Measurements from ENCODE around the gene AIF1L.

AIF1L gene

DNA sequence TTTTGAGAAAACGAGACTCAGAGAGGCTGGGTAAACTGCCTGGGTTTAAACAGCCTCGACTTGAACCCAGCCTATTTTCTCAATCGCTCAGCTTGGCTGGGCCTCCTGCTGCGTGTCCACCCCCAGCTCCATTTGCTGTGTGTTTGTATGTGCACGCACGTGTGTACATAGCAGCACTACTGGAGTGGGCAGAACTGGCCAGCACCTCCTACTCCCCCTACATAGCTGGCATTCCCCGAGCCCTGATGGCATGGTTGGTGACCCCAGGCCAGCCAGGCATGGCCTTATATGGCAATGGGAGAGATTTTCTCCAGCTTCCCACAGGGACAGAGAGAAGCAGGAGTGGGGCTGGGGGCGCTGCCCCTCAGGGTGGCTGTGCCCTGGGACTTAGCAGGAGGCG lies 4.1 kb downstream of the AIF1L start:
- DNase-seq (ENCODE audit: insufficient read length, low spot score), result no peak
- no peak for FAIRE-seq
- TF ChIP-seq, protein P1, sequence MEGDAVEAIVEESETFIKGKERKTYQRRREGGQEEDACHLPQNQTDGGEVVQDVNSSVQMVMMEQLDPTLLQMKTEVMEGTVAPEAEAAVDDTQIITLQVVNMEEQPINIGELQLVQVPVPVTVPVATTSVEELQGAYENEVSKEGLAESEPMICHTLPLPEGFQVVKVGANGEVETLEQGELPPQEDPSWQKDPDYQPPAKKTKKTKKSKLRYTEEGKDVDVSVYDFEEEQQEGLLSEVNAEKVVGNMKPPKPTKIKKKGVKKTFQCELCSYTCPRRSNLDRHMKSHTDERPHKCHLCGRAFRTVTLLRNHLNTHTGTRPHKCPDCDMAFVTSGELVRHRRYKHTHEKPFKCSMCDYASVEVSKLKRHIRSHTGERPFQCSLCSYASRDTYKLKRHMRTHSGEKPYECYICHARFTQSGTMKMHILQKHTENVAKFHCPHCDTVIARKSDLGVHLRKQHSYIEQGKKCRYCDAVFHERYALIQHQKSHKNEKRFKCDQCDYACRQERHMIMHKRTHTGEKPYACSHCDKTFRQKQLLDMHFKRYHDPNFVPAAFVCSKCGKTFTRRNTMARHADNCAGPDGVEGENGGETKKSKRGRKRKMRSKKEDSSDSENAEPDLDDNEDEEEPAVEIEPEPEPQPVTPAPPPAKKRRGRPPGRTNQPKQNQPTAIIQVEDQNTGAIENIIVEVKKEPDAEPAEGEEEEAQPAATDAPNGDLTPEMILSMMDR (IDR thresholded peaks at IDR 0.05; ENCODE audit: insufficient read depth, missing control alignments), result no peak

DNA sequence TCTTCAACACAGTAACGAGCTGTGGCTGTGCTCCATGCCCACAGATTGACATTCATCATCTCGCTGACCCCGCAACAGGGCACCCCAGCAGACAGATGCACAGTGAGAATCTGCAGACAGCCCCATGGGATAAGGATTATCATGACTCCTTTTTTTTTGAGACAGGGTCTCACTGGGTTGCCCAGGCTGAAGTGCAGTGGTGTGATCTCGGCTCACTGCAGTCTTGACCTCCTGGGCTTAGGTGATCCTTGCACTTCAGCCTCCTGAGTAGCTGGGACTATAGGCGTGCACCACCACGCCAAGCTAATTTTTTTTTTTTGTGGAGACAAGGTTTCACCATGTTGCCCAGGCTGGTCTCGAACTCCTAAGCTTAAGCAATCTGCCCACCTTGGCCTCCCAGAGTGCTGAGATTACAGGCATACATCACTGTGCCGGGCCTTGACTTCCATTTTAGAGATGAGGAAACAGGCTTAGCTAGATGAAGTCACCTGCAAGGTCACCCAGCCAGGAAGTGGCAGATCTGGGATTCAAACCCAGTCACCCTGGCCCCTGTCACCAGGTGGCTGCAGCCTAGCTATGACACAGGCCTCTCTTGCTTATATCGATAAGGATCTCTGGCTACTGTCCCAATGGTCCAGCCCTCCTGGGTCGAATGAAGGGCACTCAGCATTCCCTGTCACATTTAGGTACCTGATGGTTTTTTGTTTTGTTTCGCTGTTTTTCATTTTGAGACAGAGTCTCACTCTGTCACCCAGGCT lies 5.1 kb downstream of the AIF1L start:
- no peak for FAIRE-seq
- DNase-seq (ENCODE audit: insufficient read length, low spot score), result no peak
- TF ChIP-seq, protein P1 (IDR thresholded peaks at IDR 0.05; ENCODE audit: insufficient read depth, missing control alignments), result no peak

DNA sequence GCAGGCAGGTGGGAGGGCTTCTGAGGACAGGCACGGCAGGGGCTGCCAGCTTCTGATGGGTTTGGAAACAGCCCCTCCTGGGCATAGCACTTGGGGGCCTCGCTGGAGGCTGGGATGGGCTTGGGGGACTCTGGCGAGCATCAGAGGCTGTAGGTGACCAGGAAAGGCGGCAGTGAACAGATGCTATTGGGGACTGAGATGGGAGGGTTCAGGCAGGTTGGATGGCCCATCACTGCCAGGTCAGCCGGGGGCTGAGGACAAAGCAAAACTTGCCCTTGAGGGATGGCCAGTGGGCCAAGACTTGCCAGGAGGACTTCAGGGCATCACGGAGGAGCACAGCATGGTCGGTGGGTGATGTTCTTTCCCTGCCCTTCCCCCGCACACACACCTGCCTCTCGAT lies 6.7 kb downstream of the AIF1L start:
- FAIRE-seq (no peak), DNase-seq (ENCODE audit: insufficient read length, low spot score) (no peak)
- TF ChIP-seq, protein P1 (IDR thresholded peaks at IDR 0.05; ENCODE audit: insufficient read depth, missing control alignments), result no peak

DNA sequence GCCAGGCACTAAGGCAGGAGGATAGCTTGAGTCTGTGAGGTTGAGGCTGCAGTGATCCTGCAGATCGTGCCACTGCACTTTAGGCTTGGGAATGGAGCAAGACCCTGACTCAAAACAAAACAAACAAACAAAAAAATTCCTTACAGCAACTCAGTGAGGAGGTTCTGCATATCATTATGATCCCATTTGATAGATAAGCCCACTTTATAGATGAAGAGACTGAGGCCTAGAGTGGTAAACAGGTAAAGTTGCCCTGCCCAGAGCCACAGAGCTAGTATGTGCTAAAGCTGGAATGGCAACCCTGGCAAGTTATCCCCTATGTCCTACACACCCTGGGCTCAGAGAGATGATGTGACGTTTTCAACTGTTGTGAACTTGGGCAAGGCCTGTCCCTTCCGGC lies 7.2 kb downstream of the AIF1L start:
- TF ChIP-seq, protein P1 (IDR thresholded peaks at IDR 0.05; ENCODE audit: insufficient read depth, missing control alignments), result no peak
- FAIRE-seq, result no peak

DNA sequence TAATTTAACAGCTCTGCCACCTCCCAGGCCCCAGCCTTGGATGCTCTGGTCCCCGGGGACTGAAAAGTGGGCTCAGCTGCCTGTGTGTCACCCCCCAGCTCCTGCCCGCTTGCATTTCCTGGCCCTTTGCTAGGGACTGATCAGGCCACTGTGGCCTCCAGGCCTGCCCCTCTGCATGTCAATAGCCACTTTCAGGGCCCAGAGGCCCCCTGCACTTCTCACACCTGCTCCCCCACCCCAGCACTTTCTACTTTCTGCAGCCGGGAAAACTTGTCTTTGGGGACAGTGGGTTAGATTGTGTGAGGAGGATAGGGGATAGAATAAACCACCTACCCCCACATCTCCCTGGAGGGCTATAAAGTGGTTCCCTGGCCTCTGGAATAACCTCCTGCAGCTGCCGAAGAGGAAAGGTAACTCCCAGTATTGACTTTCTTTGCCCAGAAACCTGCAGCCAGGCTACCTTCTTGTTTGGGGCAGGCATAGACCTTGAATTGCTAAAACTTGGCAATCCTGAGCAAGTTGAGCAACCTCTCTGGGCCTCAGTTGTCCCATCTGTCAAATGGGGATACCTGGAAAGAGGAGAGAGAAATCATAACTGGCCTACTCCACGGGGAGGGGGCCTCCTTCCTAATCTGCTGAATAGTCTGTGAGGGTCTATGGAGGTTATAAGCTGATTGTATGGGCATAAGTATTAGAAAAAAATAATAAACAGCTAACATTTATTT lies 7.8 kb downstream of the AIF1L start:
- FAIRE-seq (no peak), DNase-seq (ENCODE audit: insufficient read length, low spot score) (no peak)
- TF ChIP-seq, protein P1 (IDR thresholded peaks at IDR 0.05; ENCODE audit: insufficient read depth, missing control alignments), result no peak

More for the DNA sequence above, 7.2 kb downstream of the AIF1L start:
- DNase-seq (ENCODE audit: insufficient read length, low spot score), result no peak

DNA sequence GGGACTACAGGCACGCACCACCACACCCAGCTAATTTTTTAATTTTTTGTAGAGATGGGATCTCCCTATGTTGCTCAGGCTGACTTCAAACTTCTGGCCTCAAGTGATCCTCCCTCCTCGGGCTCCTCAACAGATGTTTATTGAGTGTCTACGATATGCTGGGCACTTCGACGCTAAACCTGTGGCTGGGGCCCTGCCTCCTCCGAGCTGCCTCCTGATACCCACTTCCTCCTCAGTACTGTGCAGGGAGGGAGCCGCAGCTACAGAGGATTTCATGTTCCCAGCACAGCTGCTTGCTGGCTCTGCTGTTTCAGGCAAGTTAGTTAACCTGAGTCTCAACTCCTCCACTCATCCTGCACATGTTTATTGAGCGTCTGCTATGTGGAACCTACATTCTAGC lies 9.6 kb downstream of the AIF1L start:
- TF ChIP-seq, protein P1 (IDR thresholded peaks at IDR 0.05; ENCODE audit: insufficient read depth, missing control alignments), result no peak
- no peak for FAIRE-seq
- DNase-seq (ENCODE audit: insufficient read length, low spot score), result no peak

DNA sequence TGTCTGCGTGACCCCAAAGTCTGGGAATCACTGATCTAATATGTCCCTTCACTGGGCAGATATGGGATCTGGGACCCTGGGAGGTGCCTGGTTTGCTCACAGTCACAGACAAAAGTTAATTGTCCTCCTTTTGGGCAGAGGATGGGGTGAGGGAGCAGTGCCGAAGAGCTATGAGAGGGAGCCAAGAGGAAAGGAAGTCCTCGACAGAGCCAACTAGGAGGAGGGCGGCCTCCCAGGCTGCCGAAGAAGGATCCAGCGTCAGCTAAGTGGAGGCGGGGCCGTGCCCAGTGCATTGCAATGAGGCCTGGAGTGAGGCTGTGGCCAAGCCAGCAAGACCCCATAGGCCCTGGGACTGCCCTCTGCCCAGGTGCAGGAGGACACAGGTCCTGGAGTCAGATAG lies 11.4 kb downstream of the AIF1L start:
- TF ChIP-seq, protein P1 (IDR thresholded peaks at IDR 0.05; ENCODE audit: insufficient read depth, missing control alignments), result no peak
- DNase-seq (ENCODE audit: insufficient read length, low spot score) (no peak), FAIRE-seq (no peak)

Data from D721Med (cell line).